Stimulated activated CD4-positive, alpha-beta T cell treated with anti-CD3 and anti-CD28 coated beads, Interleukin-4, amount 100 ng/mL, for 24 hours (primary cell): ENCODE data around the gene ZNF689.
"Not testable (repeated sequence)": the region's sequence is repeated elsewhere in the genome, so short reads cannot be mapped to it uniquely, and the experiment has no call there.

Source experiments
- DNase-seq: peaks from one replicate; pipeline ENCODE4 v3.0.0-alpha.2; 2020

Gene ZNF689

DNA sequence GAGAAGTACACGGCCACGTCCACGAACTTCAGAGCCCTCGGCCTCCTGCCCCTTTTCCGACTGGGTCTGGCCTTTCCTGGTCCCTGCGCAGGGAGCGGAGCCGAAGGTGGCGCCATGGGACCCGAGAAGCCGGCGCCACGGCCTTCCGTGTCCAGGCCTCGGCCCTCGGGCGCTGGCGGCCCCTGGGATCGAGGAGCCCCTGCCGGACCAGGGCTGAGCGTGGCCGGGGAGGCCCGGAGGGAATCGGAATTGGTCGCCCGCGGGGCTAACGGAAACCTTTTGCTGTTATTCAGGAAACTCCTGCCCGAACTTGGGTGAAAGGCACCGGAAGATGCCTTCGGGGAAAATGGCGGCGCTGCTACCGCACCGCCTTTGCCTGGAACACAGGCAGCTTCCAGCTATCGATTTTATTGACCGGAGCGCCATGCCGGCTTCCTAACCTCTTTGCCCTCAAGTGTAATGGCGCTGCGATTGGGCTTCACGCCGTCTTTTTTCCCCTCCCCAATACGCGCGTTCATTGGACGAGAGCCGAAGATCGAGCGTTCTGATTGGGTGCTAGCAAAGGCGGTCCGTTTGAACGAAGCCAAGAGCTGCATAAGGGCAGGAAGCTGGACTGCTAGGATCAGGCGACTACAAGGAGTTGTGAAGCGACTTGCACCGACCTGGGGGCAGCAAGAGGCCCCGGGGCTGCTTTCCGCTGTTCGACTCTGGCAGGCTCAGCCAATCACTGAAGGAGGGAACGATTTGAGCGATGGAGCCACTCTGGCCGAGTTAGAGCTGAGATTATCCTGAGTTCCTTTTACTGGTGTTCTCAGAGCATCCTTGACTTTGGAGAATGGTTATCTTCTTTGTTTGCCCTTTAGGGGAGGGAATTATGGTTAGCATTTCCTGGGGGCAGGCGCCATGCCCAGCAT is at the start of gene ZNF689:
Gene ZNF689, minus strand, starts transcription at position 464 of the 914 bp plus-strand sequence. Its CDS starts 348 bp downstream, at position 116.
- DNase-seq = peak; percentile 96

DNA sequence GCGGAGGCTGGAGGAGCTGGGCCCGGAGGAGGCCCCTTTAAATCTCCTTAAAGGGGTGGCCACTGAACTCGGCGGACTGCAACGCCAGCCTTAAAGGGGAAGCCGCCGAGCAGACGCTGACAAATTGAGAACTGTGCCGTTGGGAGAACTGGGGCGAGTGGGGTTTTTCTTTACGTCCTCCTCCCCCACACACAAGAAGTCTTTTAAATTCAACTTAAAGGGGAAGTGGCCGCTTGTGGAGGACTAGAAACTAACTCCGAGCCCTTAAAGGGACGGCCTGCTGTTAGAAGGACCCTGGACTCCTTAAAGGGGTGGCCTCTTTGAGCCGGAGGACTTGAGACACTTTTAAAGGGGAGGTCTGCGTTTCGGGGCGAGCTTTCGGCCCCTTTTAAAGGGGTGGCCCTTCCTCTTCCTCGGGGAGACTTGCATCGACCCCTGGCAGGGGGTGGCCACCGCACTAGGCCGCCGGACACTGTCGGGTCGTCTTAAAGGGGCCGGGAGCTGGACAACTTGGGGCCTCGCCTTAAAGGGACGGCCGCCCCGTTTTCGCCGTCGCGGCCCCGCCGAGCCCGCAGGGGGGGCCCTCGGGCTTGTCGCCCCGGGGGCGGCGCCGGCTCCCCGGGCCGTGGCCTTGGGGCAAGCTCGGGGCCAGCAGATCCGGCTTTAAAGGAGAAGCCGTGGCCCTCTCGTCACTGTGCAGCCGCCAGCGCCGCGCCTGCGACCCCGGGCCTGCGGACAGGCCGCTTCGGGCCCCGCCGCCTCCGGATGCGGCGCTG is 48.7 kb upstream of the ZNF689 start:
- DNase-seq = peak; percentile 96

DNA sequence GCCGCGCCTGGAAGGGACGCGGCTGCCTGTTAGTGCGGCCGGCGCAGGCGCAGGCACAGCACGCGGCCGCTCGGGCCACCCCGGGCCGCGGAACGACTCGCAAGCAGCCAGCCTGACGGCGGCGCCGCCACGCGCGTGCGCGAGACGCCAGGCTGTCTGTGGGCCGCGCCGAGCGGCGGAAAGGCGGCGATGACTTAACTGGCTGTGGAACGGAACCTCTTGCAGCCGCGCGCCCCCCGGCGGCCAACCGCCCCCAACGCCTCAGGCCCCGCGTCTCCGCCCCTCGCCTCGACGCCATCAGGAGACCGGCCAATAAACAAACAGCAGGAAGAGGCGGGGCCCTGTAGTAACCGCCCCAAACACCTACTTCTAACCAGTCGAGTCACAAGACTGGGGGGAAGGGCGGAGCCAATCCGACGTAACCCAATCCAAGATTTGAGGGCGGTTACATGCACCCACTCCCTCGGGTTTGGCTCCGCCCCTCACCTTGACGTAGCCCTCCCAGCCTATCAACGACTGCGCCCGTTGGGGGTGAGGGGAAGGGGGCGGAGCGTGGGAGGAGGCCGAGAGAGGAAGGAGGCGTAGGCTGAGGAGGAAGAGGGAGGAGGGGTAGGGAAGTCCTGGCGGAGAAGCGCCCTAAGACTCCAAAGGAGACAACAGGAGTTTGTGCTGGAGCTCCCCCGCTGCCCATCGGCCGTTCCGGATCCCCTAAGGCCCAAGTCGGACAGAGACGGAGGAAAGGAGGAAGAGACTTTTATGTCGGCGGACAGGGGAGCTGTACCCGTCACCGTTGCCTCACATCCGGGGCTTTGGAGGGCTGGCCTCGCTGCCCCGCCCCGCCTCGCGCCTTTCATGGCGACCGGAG is 47.9 kb upstream of the ZNF689 start, which contains the start of gene FBRS:
Gene FBRS, plus strand, starts transcription at position 566 of the 865 bp plus-strand sequence. CDS start 1,088 bp downstream, outside the sequence.
- peak; percentile 100 for DNase-seq

DNA sequence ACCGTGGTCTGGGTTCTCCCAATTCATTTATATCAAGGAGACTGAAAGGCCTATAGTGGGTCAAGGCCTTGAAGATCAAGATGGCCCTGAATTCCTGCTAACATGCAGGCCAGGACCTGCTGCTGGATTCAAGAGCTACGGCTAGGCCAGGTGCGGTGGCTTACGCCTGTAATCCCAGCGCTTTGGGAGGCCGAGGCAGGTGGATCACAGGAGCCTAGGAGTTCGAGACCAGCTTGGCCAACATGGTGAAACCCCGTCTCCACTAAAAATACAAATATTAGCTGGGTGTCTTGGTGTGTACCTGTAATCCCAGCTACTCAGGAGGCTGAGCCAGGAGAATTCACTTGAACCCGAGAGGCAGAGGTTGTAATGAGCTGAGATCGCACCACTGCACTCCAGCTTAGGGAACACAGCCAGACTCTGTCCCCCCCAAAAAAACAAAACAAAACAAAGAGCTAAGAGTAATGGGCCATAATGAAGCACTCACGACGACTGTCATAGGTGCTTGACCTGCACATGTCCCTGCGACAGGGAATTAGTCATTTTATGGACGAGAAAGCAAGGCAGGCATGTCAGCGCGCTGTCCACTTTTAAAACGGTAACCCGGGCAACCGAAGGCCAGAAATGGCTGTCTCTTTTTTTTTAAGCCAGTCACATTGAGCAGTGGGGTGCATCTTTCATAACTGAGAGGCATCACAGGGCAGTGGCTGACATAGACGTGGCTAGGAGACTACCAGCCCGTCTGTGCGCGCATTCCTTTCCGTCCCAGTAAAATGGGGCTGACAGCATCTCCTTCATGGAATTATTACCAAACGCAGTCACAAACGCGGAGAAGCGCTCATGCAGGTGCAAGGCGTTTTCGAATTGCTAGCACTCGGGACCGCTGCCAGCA is 47.0 kb upstream of the ZNF689 start:
- no peak for DNase-seq

DNA sequence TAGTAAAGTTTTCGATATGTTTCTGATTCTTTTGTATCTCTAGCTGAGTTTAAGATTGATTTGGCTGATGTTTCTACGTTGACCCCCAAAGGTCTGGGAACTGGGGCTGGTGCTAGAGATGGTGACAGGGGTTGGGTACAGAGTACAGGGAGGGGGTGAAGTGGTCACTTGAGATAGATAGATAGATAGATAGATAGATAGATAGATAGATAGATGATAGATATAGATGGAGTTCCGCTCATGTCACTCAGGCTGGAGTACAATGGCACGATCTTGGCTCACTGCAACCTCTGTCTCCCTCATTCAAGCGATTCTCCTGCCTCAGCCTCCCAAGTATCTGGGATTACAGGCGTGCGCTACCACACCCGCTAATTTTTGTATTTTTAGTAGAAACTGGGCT is 46.2 kb upstream of the ZNF689 start:
- no peak for DNase-seq

DNA sequence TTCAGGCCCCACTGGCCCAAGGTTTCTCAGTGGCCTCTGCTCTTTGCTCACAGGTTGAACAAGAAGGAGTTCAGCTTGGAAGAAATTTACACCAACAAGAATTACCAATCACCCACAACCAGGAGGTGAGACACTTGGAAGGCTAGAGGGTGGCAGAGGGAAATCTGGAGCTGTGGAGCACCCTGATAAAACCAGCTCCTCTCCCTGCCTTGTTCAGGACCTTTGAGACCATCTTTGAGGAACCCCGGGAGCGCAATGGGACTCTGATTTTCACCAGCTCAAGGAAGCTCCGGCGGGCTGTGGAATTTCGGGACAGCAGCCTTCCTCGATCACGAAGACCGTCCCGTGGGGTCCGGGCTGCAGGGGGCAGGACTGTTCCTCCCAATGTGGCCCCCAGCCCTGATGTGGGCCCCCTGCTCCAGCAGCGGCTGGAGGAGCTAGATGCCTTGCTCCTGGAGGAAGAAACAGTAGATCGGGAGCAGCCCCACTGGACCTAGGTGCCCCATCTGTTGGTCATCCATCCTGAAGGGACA is 45.7 kb upstream of the ZNF689 start:
- DNase-seq = no peak

DNA sequence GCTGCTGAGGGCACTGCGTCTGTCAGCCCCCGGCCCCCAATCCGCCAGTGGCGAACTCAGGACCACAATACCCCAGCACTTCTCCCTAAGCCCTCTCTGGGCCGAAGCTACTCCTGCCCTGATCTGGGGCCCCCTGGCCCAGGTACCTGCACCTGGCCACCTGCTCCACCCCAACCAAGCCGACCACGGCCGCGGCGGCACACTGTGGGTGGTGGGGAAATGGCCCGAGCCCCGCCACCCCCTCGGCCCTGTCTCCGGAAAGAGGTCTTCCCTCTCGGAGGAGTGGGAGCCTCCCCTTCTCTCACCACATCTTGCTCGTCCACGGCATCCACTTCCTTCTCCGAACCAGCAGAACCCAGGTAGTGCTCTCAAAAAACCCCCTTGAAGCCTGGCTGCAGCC is 44.7 kb upstream of the ZNF689 start:
- DNase-seq = no peak

DNA sequence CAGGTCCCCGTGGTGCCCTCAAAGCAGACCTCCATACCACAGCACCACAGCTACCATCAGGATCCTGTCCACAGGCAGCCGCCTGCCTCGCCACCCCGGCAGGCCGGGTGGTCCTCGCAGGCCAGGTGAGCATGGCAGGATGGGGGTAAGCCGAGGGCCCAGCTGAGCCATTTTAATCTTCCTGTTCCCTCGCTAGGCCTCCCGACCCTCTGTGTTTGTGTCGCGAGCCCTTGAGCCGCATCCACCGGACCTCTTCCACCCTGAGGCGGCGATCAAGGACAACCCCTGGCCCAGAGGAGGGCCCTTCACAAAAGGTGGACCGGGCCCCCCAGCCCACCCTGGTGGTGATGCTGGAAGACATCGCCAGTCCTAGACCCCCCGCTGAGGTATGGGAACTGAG is 42.5 kb upstream of the ZNF689 start:
- DNase-seq = no peak

DNA sequence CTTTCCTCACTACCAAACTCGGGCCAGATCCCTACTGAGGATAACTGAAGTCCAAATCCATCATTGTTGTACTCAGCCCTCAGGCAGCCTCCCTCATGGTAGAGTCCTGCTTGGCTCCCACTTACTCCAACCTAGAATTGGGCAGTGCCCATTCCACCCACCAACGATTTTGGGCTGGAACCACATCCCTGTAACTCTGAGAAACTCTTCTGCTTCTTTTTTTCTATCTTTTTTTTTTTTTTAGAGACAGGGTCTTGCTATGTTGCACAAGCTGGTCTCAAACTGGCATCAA is 41.8 kb upstream of the ZNF689 start:
- no peak for DNase-seq

DNA sequence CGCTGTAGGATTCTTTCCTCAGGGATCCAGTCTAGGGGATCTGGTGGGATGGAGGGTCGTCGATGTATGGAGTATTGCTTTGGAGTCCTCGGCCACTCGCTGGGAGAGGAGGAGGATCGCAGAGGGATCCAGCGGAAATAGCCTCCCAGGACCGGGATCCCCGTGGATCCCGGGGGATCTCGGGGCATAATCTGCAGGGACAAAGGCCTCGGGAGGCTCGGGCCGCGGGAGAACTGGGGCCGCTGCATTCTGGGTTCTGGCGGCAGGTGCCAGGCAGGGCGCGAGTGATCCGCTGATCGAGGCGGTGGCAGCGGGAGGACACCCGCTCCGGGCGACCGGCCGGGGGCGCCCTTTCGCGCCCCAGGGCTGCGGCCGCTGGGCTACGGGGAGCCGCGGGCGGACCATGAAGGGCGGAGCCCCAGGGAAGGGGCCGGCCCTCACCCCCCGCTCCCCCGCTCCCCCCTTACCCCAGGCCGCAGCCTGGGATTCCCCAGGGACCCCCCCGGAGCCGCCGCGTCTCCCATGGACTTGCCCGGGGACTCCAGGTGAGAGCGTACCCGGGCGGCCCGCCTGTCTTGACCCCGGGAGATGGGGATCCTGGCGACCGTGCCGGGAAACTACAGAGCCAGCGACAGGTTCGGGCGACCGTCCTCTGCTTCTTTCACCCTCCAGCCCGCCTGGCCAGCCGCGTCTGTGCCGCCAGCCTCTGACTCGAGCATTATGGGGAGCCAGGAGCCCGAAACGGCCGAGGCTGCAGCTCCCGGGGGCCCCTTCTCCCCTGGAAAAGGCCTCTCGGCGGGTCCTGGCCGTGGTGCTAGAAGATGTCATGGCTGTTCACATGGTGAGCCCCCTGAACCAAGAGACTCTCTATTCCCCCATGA is 41.2 kb upstream of the ZNF689 start:
- DNase-seq = peak; percentile 78

DNA sequence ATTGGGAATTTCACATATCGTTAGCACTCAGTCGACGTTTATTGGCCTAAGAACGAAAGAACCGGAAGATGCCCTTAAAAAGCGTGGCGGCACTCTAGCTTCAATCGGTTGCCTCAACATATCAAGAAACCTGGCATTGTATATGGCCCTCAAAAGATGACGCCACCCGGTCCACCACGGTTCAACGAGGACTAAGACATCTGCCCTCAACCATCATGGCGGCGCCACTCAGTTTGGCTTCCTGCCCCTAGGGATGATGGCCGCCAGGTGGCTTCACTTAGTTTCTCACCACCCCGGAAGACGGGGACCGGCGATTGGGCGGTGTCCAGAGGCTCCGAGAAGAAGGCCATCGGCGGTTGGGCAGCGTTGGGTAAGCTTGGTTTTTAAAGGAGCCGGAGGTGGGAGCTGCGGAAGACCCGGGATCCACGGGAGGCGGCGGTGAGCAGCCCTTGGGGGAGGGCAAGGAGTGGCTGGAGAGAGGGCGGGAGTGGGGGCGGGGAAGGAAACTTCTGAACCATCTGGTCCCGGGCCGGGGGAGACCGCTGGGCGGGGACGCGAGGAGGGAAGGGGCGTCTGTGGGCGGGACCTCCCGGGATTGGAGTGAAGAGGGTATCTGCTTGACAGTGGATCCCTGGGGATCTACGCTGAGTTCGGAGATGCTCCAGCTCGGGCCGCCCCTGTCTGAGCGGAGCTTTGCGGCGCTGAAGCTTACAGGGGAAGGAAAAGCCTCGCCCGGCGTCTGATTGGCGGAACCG is 40.4 kb upstream of the ZNF689 start, which contains the start of gene PRR14:
Gene PRR14, plus strand, starts transcription at position 592 of the 755 bp plus-strand sequence. CDS start 686 bp downstream, outside the sequence.
- peak; percentile 99 for DNase-seq

DNA sequence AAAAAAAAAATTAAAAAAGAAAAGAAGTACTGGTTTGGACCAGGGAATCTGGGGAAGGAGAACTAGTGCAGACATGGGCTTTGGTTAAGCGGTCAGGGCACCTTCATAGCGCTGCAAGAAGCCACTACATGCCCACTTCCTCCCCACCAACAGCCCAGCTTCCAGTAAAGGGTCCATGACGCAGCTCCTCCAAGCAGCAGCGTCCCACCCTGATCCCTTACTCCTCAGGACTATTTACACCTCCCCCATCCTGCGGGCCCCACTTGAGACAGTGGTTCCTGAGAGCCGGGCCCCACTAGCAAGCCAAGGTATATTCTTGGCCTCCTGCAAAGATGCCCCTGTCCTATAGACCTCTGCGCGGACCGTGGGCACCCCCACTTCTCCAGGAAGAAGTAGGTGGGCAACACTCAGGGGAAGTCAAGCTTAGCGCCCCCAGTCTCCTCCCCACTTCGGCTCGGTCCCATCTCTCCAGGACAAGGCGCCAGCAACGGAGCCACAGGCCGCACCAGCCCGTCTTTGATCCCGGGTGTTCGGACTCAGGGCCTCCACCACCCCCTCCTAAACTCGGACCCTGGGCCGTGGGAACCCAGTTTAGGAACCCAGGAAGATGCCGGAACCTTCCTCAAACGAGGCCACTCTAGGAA is 39.7 kb upstream of the ZNF689 start:
- DNase-seq = no peak

DNA sequence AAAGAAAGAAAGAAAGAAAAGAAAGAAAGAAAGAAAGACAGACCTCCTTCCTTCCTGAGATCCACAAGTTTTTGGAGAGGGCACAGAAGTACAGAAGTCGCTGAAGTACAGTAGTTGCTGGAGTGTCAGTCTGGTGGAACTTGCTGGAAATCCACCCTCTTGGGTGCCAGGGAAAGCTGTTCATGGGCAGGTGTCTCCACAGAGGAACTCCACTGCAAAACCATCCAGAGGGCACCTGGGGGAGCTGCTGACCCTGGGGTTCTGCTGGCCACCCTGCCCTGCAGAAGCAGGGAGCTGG is 37.0 kb upstream of the ZNF689 start:
- no peak for DNase-seq

DNA sequence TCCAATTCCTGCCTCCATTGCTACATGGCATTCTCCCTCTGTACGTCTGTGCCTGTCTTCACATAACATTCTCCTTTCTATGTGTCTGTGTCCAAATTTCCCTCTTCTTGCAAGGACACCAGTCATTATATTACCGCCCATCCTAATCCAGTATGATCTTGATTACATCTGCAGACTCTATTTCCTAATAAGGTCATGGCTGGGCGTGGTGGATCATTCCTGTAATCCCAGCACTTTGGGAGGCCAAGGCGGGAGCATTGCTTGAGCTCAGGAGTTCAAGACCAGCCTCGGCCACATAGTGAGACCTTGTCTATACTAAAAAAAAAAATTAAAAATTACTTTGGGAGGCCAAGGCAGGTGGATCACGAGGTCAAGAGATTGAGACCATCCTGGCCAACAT is 35.5 kb upstream of the ZNF689 start:
- no peak for DNase-seq

DNA sequence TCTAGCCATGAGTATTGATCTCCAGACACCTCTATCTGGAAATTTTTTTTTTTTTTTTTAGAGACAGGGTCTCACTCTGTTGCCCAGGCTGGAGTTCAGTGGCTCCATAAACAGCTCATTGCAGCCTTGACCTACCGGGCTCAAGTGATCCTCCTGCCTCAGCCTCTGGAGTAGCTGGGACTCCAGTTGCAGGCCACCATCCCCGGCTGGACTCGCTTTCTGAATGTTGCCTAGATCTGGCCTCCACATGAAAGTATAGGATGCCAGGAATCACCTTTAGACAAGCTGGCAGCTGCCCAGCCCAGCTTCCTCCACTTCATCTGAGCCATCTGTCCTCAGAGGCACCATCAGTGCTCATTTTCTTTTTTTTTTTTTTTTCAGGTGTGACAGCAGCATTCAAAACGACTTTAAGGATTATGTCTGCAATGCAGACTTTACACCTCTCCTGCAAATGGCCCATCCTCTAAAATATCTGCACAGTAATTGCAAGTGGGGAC is 34.2 kb upstream of the ZNF689 start:
- DNase-seq = no peak

DNA sequence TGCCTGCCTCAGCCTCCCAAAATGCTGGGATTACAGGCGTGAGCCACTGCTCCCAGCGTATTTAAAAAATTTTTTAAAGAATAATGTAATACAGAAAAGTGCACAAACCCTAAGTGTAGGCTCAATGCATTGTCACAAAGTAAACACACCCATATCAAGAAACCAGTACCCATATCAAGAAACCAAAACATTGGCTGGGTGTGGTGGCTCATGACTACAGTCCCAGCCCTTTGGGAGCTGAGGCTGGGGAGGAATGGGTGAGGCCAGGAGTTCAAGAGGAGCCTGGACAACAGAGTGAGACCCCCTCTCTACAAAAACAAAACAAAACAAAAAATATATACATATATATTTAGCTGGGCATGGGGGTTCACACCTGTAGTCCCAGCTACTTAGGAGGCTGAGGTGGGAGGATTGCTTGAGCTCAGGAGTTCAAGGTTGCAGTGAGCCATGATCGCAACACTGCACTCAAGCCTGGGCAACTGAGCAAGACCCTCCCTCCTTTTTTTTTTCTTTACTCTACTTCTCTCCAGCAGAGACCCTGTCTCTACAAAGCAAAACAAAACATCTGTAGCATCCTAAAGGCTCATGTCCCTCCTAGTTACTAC is 31.3 kb upstream of the ZNF689 start:
- DNase-seq = no peak

DNA sequence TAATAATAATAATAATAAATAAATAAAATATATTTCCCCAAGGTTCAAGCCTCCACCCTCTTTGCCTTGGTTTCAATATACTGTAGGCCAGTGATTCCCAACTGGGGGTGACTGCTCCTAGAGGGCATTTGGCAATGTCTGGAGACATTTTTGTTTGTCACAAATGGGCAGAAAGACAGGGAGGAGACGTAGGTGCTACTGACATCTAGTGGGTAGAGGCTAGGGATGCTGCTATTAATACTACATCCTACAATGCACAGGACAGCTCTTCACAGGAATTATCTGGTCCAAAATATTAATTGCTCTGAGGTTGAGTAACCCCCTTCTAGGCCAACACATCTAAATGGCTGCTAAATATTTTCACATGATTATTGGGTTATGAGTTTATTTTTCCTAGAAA is 27.8 kb upstream of the ZNF689 start:
- DNase-seq = no peak

DNA sequence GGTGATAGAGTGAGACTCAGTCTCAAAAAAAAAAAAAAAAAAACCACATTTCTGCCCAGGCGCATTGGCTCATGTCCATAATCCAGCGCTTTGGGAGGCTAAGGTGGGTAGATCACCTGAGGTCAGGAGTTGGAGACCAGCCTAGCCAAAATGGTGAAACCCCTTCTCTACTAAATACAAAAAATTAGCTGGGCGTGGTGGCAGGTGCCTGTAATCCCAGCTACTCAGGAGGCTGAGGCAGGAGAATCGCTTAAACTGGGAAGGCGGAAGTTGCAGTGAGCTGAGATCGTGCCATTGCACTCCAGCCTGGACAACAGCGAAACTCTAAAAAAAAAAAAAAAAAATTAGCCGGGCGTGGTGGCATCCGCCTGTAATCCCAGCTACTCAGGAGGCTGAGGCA is 26.9 kb upstream of the ZNF689 start:
- DNase-seq = not testable (repeated sequence)

DNA sequence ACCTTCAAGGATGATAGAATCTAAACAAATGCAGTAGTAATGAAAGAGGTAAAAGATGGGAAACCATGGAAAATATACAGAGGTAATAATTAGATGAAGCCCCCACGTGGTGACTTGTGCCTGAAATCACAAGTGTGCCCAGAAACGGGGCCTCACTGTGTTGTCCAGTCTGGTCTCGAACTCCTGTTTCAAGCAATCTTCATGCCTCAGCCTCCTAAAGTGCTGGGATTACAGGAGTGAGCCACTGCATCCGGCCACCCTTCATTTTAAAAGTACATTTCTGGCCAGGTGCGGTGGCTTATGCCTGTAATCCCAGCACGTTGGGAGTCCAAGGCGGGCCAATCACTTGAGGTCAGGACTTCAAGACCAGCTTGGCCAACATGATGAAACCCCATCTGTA is 26.4 kb upstream of the ZNF689 start:
- no peak for DNase-seq
